Activated CD8-positive, alpha-beta T cell treated with anti-CD3 and anti-CD28 coated beads, Interleukin-2, amount 10 ng/mL, durations not matched to agents 7 days and 5 days (primary cell): ENCODE data around the gene TRPM3. TPM values are rescaled to one million over a fixed set of nuclear protein-coding genes. Genes with fewer than 3 reads are reported as not detected.

ENCODE experiments used
- ATAC-seq: fragments of 150-1000 bp; cut with Tn5 transposase; one replicate; pipeline ENCODE4 v1.10.0; 2021; ENCODE audit warnings: moderate library complexity
- CTCF ChIA-PET: fragments of 350-600 bp; sonication (Branson Sonifier 250); formaldehyde crosslinking; loops from one replicate; lab custom pipeline; 2021; ENCODE audit warnings: antibody characterized with exemption; lab: Charles Lee
- POLR2A ChIA-PET: fragments of 350-600 bp; sonication (Branson Sonifier 250); formaldehyde crosslinking; loops from one replicate; lab custom pipeline; 2021; ENCODE audit warnings: antibody characterized with exemption; lab: Charles Lee
- DNase-seq: peaks from one replicate; pipeline ENCODE4 v3.0.0-alpha.2; 2020
- H3K27ac Mint-ChIP-seq: one replicate; pipeline ENCODE4 v1.8.0; 2021; ENCODE audit warnings: mild to moderate bottlenecking, mixed read lengths
- H3K27me3 Mint-ChIP-seq: one replicate; pipeline ENCODE4 v1.8.0; 2021; ENCODE audit warnings: low read depth, mixed read lengths
- H3K36me3 Mint-ChIP-seq: one replicate; pipeline ENCODE4 v1.8.0; 2021; ENCODE audit warnings: low read depth, mixed read lengths
- H3K4me1 Mint-ChIP-seq: one replicate; pipeline ENCODE4 v1.8.0; 2021; ENCODE audit warnings: low read depth, mixed read lengths
- H3K4me3 Mint-ChIP-seq: one replicate; pipeline ENCODE4 v1.8.0; 2021; ENCODE audit warnings: mild to moderate bottlenecking, mixed read lengths
- H3K9me3 Mint-ChIP-seq: one replicate; pipeline ENCODE4 v1.8.0; 2022; ENCODE audit warnings: mixed read lengths; ENCODE audit not compliant: insufficient read depth
- microRNA-seq: library from miRNA; unstranded; fragments of <30 nt; microRNA quantifications from one replicate; pipeline ENCODE4 v1.2.0, GENCODE V29; 2022
- total RNA-seq, 2 experiments: library from RNA; stranded (reverse); gene quantifications; one replicate each; pipeline ENCODE4 v1.2.3, GENCODE V29; 2021

Gene TRPM3
- total RNA-seq, 2 experiments from 2014 or later: not detected

- ChIA-PET POLR2A (interaction anchor here (0.9 kb wide), 1 partner anchor 66 kb away, joined by 3 read pairs; no protein-coding TSS in a partner anchor), CTCF (interaction anchor here (2.2 kb wide), 1 partner anchor 15 kb away, joined by 4 read pairs; no protein-coding TSS in a partner anchor)
- H3K27me3 Mint-ChIP-seq: no peaks in the 10 kb centered on the region
- no peak overlapping the region for H3K27ac Mint-ChIP-seq
- H3K4me1 Mint-ChIP-seq: no peaks in the 10 kb centered on the region
- DNase-seq: no peak
- H3K36me3 Mint-ChIP-seq: no peaks in the 10 kb centered on the region
- H3K4me3 Mint-ChIP-seq: no peak overlapping the region
- no peak for ATAC-seq
- no peaks in the 10 kb centered on the region for H3K9me3 Mint-ChIP-seq
Measured at GRCh38 chr9:70480405-70480980, 640.9 kb downstream of the TRPM3 start.

GRCh38 chr9:70479880-70480291 is 641.5 kb downstream of the TRPM3 start:
- Mint-ChIP-seq H3K9me3 (no peaks in the 10 kb centered on the region), H3K4me3 (no peak overlapping the region), H3K27ac (no peak overlapping the region), H3K4me1 (no peaks in the 10 kb centered on the region), H3K36me3 (no peaks in the 10 kb centered on the region), H3K27me3 (no peaks in the 10 kb centered on the region)
- DNase-seq (no peak), ATAC-seq (no peak)
- ChIA-PET POLR2A (no interaction called here), CTCF (no interaction called here)

Small RNA genes within 50 kb of the gene (microRNA-seq; reads per million reads assigned to microRNA genes)
- 1.7 reads per million for gene MIR204
